Measurements from ENCODE around the gene AMPD3.

Gene AMPD3

DNA sequence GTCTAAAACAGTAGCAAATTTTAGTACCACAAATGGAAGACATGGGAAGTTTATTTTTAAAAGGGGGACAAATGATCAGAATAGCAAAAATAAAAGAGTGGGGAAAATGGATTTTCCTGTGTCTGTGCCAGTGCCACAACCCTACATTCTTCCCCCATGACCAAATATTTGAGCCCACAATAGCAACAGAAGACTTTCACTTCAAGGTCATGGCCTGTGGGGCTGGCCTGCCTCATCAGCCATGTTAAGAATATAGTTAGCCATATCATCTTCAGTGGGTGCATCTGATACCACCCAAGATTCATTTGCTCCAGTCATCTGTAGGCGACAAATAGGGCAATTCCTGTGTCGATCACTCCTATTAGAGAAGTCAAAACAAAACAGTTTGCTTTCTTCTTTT lies 59.6 kb downstream of the AMPD3 start:
- TF ChIP-seq, protein P1, sequence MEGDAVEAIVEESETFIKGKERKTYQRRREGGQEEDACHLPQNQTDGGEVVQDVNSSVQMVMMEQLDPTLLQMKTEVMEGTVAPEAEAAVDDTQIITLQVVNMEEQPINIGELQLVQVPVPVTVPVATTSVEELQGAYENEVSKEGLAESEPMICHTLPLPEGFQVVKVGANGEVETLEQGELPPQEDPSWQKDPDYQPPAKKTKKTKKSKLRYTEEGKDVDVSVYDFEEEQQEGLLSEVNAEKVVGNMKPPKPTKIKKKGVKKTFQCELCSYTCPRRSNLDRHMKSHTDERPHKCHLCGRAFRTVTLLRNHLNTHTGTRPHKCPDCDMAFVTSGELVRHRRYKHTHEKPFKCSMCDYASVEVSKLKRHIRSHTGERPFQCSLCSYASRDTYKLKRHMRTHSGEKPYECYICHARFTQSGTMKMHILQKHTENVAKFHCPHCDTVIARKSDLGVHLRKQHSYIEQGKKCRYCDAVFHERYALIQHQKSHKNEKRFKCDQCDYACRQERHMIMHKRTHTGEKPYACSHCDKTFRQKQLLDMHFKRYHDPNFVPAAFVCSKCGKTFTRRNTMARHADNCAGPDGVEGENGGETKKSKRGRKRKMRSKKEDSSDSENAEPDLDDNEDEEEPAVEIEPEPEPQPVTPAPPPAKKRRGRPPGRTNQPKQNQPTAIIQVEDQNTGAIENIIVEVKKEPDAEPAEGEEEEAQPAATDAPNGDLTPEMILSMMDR (IDR thresholded peaks at IDR 0.05; ENCODE audit: insufficient read depth, low read depth, low read length, missing control alignments): no peak
- DNase-seq (ENCODE audit: low read depth): no peak
- no peak overlapping the region for H3K4me3 ChIP-seq (ENCODE audit: low read depth, low read length)

DNA sequence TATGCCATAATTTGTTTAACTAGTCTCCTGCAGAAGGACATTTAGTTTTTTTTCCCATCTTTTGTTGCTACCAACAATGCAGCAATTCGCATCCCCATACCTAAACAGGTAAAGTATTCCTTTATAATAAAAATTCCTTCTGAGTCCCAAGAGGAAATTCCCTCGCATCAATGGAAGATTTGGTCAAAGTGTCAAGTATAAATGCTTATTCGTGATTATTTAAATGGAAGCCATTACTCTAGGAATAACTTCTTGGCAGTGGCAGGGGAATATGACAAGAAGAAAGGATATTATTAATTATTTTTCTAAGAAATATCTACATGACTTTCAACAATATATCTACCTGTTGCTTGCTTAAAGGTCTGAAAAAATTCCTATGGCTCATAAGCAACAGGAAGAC lies 60.4 kb downstream of the AMPD3 start:
- H3K4me3 ChIP-seq (ENCODE audit: low read depth, low read length): no peak overlapping the region
- DNase-seq (ENCODE audit: low read depth): no peak
- TF ChIP-seq, protein P1 (IDR thresholded peaks at IDR 0.05; ENCODE audit: insufficient read depth, low read depth, low read length, missing control alignments): no peak

DNA sequence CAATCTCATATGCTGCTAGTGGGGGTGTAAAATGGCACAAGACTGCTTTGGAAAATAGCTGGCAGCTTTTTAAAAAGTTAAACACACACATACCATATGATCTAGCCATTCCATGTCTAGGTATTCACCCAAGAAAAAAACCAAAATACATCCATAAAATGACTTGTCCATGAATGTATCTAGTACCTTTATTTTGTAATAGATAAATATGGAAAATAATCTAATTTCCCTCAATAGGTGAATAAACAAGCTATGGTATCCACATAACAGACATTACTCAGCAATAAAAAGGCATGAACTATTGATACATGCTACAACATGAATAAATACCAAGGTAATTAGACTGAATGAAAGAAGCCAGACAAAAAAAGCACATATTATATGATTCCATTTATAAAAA lies 63.1 kb downstream of the AMPD3 start:
- TF ChIP-seq, protein P1 (IDR thresholded peaks at IDR 0.05; ENCODE audit: insufficient read depth, low read depth, low read length, missing control alignments): no peak
- no peak overlapping the region for H3K4me3 ChIP-seq (ENCODE audit: low read depth, low read length)
- DNase-seq (ENCODE audit: low read depth): no peak

DNA sequence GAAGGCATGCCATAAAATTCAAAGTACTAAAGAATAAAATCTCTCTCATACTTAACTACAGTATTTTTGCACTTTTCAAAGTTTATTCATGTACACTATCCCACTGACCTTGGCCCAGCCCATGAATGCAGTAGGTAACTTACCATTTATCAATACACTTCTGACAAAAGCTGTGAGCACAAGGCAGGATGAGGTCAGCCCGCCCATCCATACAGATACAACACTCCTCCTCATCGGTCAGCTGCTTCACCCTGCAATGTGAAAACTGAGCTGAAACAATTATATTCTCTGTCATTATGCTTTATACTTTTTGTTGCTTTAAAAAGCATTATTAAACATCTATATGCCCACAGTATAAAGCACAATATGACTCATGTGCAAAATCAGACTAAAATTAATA lies 63.8 kb downstream of the AMPD3 start:
- TF ChIP-seq, protein P1 (IDR thresholded peaks at IDR 0.05; ENCODE audit: insufficient read depth, low read depth, low read length, missing control alignments): no peak
- no peak for DNase-seq (ENCODE audit: low read depth)
- no peak overlapping the region for H3K4me3 ChIP-seq (ENCODE audit: low read depth, low read length)

DNA sequence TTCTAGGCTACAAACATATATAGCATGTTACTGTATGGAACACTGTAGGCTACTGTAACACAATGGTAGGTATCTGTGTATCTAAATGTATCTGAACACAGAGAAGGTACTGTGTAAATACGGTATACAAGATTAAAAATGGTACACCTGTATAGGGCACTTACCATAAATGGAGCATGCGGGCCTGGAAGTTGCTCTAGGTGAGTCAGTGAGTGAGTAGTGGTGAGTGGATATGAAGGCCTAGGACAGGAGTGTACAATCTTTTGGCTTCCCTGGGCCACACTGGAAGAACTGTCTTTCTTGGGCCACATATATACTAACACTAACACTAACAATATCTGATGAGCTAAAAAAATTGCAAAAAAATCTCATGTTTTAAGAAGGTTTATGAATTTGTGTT lies 64.6 kb downstream of the AMPD3 start:
- no peak overlapping the region for H3K4me3 ChIP-seq (ENCODE audit: low read depth, low read length)
- DNase-seq (ENCODE audit: low read depth): no peak
- TF ChIP-seq, protein P1 (IDR thresholded peaks at IDR 0.05; ENCODE audit: insufficient read depth, low read depth, low read length, missing control alignments): no peak

DNA sequence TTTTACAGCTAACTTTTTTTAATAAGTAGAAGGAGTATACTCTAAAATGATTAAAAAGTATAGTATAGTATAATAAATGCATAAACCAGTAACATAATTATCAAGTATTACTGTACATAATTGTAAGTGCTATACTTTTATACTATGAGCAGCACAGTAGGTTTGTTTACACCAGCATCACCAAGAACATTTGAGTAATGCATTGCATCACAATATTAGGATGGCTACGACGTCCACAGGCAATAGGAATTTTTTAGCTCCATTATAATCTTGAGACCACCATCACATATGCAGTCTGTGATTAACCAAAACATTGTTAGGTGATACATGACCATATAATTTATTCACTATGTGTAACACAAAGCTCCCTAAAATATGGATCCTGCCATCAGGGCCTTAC lies 65.5 kb downstream of the AMPD3 start:
- TF ChIP-seq, protein P1 (IDR thresholded peaks at IDR 0.05; ENCODE audit: insufficient read depth, low read depth, low read length, missing control alignments): no peak
- H3K4me3 ChIP-seq (ENCODE audit: low read depth, low read length): no peak overlapping the region
- no peak for DNase-seq (ENCODE audit: low read depth)

DNA sequence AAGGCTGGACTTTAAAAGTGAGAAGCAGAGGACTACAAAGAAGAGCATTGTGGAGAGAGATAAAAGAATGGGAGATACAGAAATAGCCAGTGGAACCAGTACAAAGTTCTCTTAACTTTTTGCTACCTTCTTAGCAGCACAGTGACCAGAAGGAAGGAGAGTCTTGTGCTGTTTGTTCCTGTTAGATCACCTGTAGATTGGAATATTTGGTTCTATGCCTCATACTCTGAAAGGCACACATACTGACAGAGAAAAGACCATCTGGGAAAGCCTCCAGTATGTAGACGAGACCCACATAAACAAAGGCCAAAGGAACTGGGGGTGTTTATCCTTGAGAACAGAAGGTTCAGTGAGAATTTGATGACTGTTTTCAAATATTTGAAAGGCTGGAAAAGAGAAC lies 67.2 kb downstream of the AMPD3 start:
- TF ChIP-seq, protein P1 (IDR thresholded peaks at IDR 0.05; ENCODE audit: insufficient read depth, low read depth, low read length, missing control alignments): no peak
- DNase-seq (ENCODE audit: low read depth): no peak
- no peak overlapping the region for H3K4me3 ChIP-seq (ENCODE audit: low read depth, low read length)
